K562 (cell line): ENCODE measurements around the gene FFAR1. TPM values are rescaled to one million over a fixed set of nuclear protein-coding genes. Genes with fewer than 3 reads are reported as not detected.

Experiments used
- ESRRB ChIP-seq: fragments of 250-450 bp; sonication (Bioruptor Pico); IDR thresholded peaks from 2 replicates; pipeline ENCODE4 v1.5.0; 2020; ENCODE audit warnings: mild to moderate bottlenecking, moderate library complexity, borderline replicate concordance
- FIP1L1 ChIP-seq: fragments of 200-400 bp; formaldehyde crosslinking; IDR thresholded peaks from 2 replicates; pipeline ENCODE4 v1.6.1; 2018; ENCODE audit warnings: mild to moderate bottlenecking, low read depth, low read length; ENCODE audit not compliant: poor library complexity, severe bottlenecking
- MBD2 ChIP-seq: sonication (generic); IDR thresholded peaks from 2 replicates; pipeline ENCODE4 v1.6.1; 2016; ENCODE audit warnings: low read depth, borderline replicate concordance
- MCM2 ChIP-seq: fragments of 450-650 bp; IDR thresholded peaks from 2 replicates; pipeline ENCODE4 v1.6.1; 2017; ENCODE audit warnings: low read depth, mild to moderate bottlenecking
- MXI1 ChIP-seq: IDR thresholded peaks from 2 replicates; pipeline ENCODE4 v1.6.1; 2011; ENCODE audit warnings: low read depth, mild to moderate bottlenecking, improper control_type of control experiment, low read length
- NFIC ChIP-seq: fragments of 450-650 bp; IDR thresholded peaks from 2 replicates; pipeline ENCODE4 v1.6.1; 2017; ENCODE audit warnings: mild to moderate bottlenecking, inconsistent platforms
- NFYB ChIP-seq: IDR thresholded peaks from 2 replicates; pipeline ENCODE4 v1.6.1; 2011; ENCODE audit warnings: mild to moderate bottlenecking, moderate library complexity; ENCODE audit not compliant: insufficient read length; ENCODE audit errors: extremely low read depth
- PCBP1 ChIP-seq: fragments of 200-400 bp; formaldehyde crosslinking; IDR thresholded peaks from 2 replicates; pipeline ENCODE4 v1.6.1; 2018; ENCODE audit warnings: mild to moderate bottlenecking, low read depth, low read length; ENCODE audit not compliant: poor library complexity, severe bottlenecking
- RBM14 ChIP-seq: fragments of 200-400 bp; formaldehyde crosslinking; IDR thresholded peaks from 2 replicates; pipeline ENCODE4 v1.6.1; 2018; ENCODE audit warnings: low read depth, mild to moderate bottlenecking, low read length, moderate library complexity, borderline replicate concordance; ENCODE audit not compliant: insufficient read depth
- XRCC4 ChIP-seq: IDR thresholded peaks from one replicate; pipeline ENCODE4 v1.6.1; 2011; ENCODE audit not compliant: insufficient read depth, insufficient read length; ENCODE audit errors: extremely low read depth
- polyA plus RNA-seq, 8 experiments: library from polyadenylated mRNA; depleted of rRNA in 4 of 8; stranded (reverse) in 5 of 8; unstranded in 3 of 8; fragments of >200 nt; fragmentation: Nextera tagmentation in 2 of 8; fragmentation: Illumina TruSeq in 1 of 8; extraction: Ambion mirVana in 2 of 8; extraction: Trizol in 1 of 8; gene quantifications; 2 replicates each; pipeline versions ENCODE4 v1.2.1 to v1.2.3, GENCODE V29; 2011 to 2014; ENCODE audit warnings: inconsistent platforms in 1 of 8, missing spikeins in 1 of 8
- total RNA-seq, 7 experiments: library from RNA; depleted of rRNA in 6 of 7; stranded (reverse); fragments of >200 nt in 6 of 7; fragmentation: Illumina TruSeq in 2 of 7; extraction: Trizol in 2 of 7; gene quantifications; 2 replicates each; pipeline versions ENCODE4 v1.2.1 to v1.2.3, GENCODE V29; 2011 to 2021; ENCODE audit warnings: low replicate concordance in 1 of 7
- TF ChIP-seq, protein P1 (sequence below): fragments of 450-650 bp; formaldehyde crosslinking; IDR thresholded peaks from 2 replicates; pipeline ENCODE4 v1.4.0; 2022; ENCODE audit warnings: missing genetic modification characterization
- TF ChIP-seq, protein P2 (sequence below), 2 experiments: fragments of 450-650 bp in 1 of 2; sonication (generic) in 1 of 2; formaldehyde crosslinking; conservative IDR thresholded peaks; 2 replicates each; pipeline versions ENCODE4 v1.4.0 to v1.8.1; 2020 to 2022; ENCODE audit warnings: mild to moderate bottlenecking in 1 of 2, missing genetic modification reagents in 1 of 2
- TF ChIP-seq, protein P3 (sequence below): sonication (generic); formaldehyde crosslinking; IDR thresholded peaks from 2 replicates; pipeline ENCODE4 v1.8.0; 2022; ENCODE audit warnings: mild to moderate bottlenecking, missing genetic modification reagents

Gene FFAR1
- total and polyA plus RNA-seq, 9 of the 15 experiments (the other 6 are each of a cell fraction or from before 2014, with no cell fraction given), result not detected

DNA sequence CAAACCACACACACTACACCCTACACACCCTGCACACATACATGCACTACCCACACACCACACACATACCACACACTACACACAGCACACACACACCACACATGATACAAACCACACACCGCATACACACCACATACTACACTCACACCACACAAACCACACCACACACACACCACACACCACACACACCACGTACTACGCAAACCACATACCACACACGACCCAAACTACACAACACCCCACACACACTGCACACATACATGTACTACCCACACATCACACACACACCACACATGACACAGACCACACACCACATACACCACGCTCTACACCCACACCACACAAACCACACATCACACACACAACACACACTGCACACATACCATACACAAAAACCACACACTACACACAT, 49.1 kb upstream of the FFAR1 start (continued):
- TF ChIP-seq, protein P1, sequence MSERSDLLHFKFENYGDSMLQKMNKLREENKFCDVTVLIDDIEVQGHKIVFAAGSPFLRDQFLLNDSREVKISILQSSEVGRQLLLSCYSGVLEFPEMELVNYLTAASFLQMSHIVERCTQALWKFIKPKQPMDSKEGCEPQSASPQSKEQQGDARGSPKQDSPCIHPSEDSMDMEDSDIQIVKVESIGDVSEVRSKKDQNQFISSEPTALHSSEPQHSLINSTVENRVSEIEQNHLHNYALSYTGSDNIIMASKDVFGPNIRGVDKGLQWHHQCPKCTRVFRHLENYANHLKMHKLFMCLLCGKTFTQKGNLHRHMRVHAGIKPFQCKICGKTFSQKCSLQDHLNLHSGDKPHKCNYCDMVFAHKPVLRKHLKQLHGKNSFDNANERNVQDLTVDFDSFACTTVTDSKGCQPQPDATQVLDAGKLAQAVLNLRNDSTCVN, result 0 out of 2 replicates have a peak, but pooled peaks have one; percentile 56
- TF ChIP-seq PCBP1 (no peak), MBD2 (no peak), MCM2 (no peak), NFIC (0 out of 2 replicates have a peak, but pooled peaks have one; percentile 4), MXI1 (no peak), NFYB (no peak), XRCC4 (no peak), FIP1L1 (no peak), ESRRB (no peak), RBM14 (no peak)
- TF ChIP-seq, protein P2, sequence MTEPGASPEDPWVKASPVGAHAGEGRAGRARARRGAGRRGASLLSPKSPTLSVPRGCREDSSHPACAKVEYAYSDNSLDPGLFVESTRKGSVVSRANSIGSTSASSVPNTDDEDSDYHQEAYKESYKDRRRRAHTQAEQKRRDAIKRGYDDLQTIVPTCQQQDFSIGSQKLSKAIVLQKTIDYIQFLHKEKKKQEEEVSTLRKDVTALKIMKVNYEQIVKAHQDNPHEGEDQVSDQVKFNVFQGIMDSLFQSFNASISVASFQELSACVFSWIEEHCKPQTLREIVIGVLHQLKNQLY (CRISPR knock-in tag; conservative IDR thresholded peaks at IDR 0.05), result no peak
- TF ChIP-seq, protein P3, sequence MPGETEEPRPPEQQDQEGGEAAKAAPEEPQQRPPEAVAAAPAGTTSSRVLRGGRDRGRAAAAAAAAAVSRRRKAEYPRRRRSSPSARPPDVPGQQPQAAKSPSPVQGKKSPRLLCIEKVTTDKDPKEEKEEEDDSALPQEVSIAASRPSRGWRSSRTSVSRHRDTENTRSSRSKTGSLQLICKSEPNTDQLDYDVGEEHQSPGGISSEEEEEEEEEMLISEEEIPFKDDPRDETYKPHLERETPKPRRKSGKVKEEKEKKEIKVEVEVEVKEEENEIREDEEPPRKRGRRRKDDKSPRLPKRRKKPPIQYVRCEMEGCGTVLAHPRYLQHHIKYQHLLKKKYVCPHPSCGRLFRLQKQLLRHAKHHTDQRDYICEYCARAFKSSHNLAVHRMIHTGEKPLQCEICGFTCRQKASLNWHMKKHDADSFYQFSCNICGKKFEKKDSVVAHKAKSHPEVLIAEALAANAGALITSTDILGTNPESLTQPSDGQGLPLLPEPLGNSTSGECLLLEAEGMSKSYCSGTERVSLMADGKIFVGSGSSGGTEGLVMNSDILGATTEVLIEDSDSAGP (CRISPR knock-in tag), result no peak
- TF ChIP-seq, all 486 proteins: peak for 12
